Measurements from ENCODE around the gene HESX1.

DNA sequence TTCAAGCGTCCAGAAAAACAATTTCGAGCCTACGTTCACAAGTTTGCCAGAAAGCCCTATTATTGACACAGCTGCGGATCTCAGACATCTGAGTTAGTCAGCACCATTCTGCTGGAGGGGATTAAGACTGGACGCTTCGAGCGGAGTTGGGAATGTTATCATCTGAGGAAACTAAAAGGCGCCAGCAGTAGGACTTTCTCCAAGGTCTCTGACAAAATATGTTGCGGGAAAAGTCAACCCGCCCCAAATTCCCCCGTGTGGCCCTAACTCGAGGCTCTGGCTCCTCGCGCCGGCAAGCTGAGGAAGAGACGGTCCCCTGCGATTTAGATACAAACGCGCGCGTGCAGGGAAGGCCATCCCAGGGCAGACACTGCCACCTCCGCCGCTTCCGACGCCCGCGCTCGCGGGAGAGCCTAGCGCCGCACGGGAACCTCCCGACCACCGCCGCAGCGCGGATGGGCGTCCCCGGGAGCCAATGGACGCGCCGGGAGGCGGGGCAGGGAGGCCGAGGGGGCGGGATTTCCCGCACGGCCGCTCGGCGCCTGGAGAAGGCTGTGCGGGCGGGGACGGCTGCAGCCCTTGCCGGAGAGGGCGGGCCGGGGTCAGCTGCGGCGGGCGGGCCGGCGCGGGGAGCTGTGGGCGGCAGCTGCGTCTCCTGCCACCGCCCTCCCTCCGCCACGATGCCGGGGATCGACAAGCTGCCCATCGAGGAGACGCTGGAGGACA, 27.6 kb upstream of the HESX1 start, which contains the start of gene APPL1:
- TF ChIP-seq, protein P1, sequence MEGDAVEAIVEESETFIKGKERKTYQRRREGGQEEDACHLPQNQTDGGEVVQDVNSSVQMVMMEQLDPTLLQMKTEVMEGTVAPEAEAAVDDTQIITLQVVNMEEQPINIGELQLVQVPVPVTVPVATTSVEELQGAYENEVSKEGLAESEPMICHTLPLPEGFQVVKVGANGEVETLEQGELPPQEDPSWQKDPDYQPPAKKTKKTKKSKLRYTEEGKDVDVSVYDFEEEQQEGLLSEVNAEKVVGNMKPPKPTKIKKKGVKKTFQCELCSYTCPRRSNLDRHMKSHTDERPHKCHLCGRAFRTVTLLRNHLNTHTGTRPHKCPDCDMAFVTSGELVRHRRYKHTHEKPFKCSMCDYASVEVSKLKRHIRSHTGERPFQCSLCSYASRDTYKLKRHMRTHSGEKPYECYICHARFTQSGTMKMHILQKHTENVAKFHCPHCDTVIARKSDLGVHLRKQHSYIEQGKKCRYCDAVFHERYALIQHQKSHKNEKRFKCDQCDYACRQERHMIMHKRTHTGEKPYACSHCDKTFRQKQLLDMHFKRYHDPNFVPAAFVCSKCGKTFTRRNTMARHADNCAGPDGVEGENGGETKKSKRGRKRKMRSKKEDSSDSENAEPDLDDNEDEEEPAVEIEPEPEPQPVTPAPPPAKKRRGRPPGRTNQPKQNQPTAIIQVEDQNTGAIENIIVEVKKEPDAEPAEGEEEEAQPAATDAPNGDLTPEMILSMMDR (IDR thresholded peaks at IDR 0.05) = no peak
- TF ChIP-seq POLR2A (IDR thresholded peaks at IDR 0.05) = peak; percentile 57 to 96

Data from heart left ventricle (tissue), 13 donors.